Karpas-422 (cell line): ENCODE measurements around the gene RNF208. TPM values are rescaled to one million over a fixed set of nuclear protein-coding genes. Genes with fewer than 3 reads are reported as not detected.
A peak's percentile ranks its signal among the peaks of the same experiment; 100 is the strongest.

Experiments used
- DNase-seq: peaks from one replicate; pipeline ENCODE4 v3.0.0-alpha.2; 2015
- H2AFZ ChIP-seq: fragments of 200-600 bp; sonication (generic); 2 replicates; pipeline ENCODE4 v1.6.1; 2014; ENCODE audit warnings: antibody characterized with exemption, low read length, mixed read lengths
- H3K27ac ChIP-seq: fragments of 200-600 bp; sonication (generic); 2 replicates; pipeline ENCODE4 v1.5.1; 2014; ENCODE audit warnings: mild to moderate bottlenecking, low read length, moderate library complexity
- H3K27me3 ChIP-seq: fragments of 200-600 bp; sonication (generic); 2 replicates; pipeline ENCODE4 v1.6.1; 2014; ENCODE audit warnings: low read length, mixed read lengths
- H3K36me3 ChIP-seq: fragments of 200-600 bp; sonication (generic); 2 replicates; pipeline ENCODE4 v1.6.1; 2014; ENCODE audit warnings: low read length, mixed read lengths; ENCODE audit not compliant: insufficient read depth
- H3K4me1 ChIP-seq: fragments of 200-600 bp; sonication (generic); 2 replicates; pipeline ENCODE4 v1.6.1; 2014; ENCODE audit warnings: mild to moderate bottlenecking, low read length, mixed read lengths
- H3K4me2 ChIP-seq: fragments of 200-600 bp; sonication (generic); 2 replicates; pipeline ENCODE4 v1.6.1; 2014; ENCODE audit warnings: low read length, low read depth, mild to moderate bottlenecking; ENCODE audit not compliant: poor library complexity, severe bottlenecking
- H3K4me3 ChIP-seq: fragments of 200-600 bp; sonication (generic); 2 replicates; pipeline ENCODE4 v1.5.1; 2014; ENCODE audit warnings: mild to moderate bottlenecking, antibody characterized with exemption, low read length, mixed read lengths
- H3K79me2 ChIP-seq: fragments of 200-600 bp; sonication (generic); 2 replicates; pipeline ENCODE4 v1.6.1; 2014; ENCODE audit warnings: mild to moderate bottlenecking, low read length, mixed read lengths
- H3K9ac ChIP-seq: fragments of 200-600 bp; sonication (generic); 2 replicates; pipeline ENCODE4 v1.6.0; 2014; ENCODE audit warnings: low read length
- H3K9me2 ChIP-seq: fragments of 200-600 bp; sonication (generic), shearing (Covaris generic); replicated peaks from 2 replicates; pipeline ENCODE4 v1.6.0; 2014; ENCODE audit warnings: mild to moderate bottlenecking, low read length, moderate library complexity; ENCODE audit not compliant: insufficient read depth
- H3K9me3 ChIP-seq: fragments of 300-700, 200-600 bp; sonication (generic); 2 replicates; pipeline ENCODE4 v1.6.1; 2014; ENCODE audit warnings: low read length, mixed read lengths
- H4K20me1 ChIP-seq: fragments of 200-600 bp; sonication (generic); 2 replicates; pipeline ENCODE4 v1.6.1; 2014; ENCODE audit warnings: mild to moderate bottlenecking, antibody characterized with exemption, low read length, low read depth; ENCODE audit not compliant: insufficient read depth
- total RNA-seq: library from RNA; depleted of rRNA; stranded (reverse); fragments of >200 nt; shearing (Covaris generic); gene quantifications from 2 replicates; pipeline ENCODE4 v1.2.3, GENCODE V29; 2014; ENCODE audit warnings: low replicate concordance

RNF208 gene
- total RNA-seq, 1 experiment from 2014 or later: 0.26 TPM

- H3K79me2 ChIP-seq: peaks cover 66% of the 10 kb centered on the region
- H3K27me3 ChIP-seq: no peaks in the 10 kb centered on the region
- peak overlapping the region; percentile 87 for H3K4me2 ChIP-seq
- peaks cover 5% of the 10 kb centered on the region; the same call in 1 of the 2 replicates for H4K20me1 ChIP-seq
- no peak overlapping the region for H2AFZ ChIP-seq
- H3K9me3 ChIP-seq: no peaks in the 10 kb centered on the region
- no peaks in the 10 kb centered on the region for H3K9me2 ChIP-seq
- DNase-seq: peak; percentile 39
- peak overlapping the region; percentile 67 for H3K4me3 ChIP-seq
- H3K4me1 ChIP-seq: peaks cover 54% of the 10 kb centered on the region
- peak overlapping the region; percentile 73 for H3K9ac ChIP-seq
- H3K27ac ChIP-seq: no peak overlapping the region
- no peaks in the 10 kb centered on the region for H3K36me3 ChIP-seq
Observed at GRCh38 chr9:137198902-137199283, 23.1 kb downstream of the RNF208 start.

- peak overlapping the region; percentile 67; the same call in 1 of the 2 replicates for H3K4me3 ChIP-seq
- H3K79me2 ChIP-seq: peaks cover 60% of the 10 kb centered on the region
- H3K9ac ChIP-seq: peak overlapping the region; percentile 73
- H3K9me3 ChIP-seq: no peaks in the 10 kb centered on the region
- H4K20me1 ChIP-seq: peaks cover 5% of the 10 kb centered on the region; the same call in 1 of the 2 replicates
- peak; percentile 39 for DNase-seq
- no peak overlapping the region for H3K27ac ChIP-seq
- no peaks in the 10 kb centered on the region for H3K36me3 ChIP-seq
- peak overlapping the region; percentile 87 for H3K4me2 ChIP-seq
- H3K9me2 ChIP-seq: no peaks in the 10 kb centered on the region
- peaks cover 48% of the 10 kb centered on the region for H3K4me1 ChIP-seq
- H2AFZ ChIP-seq: no peak overlapping the region
- no peaks in the 10 kb centered on the region for H3K27me3 ChIP-seq
Observed at GRCh38 chr9:137198051-137198901, 23.8 kb downstream of the RNF208 start.

GRCh38 chr9:137195525-137196220, 26.4 kb downstream of the RNF208 start:
- H3K27ac ChIP-seq: no peak overlapping the region
- no peaks in the 10 kb centered on the region for H3K9me2 ChIP-seq
- no peak overlapping the region for H3K9ac ChIP-seq
- H3K4me2 ChIP-seq: no peak overlapping the region
- H3K4me1 ChIP-seq: peaks cover 31% of the 10 kb centered on the region
- H3K27me3 ChIP-seq: no peaks in the 10 kb centered on the region
- DNase-seq: no peak
- H3K79me2 ChIP-seq: peaks cover 48% of the 10 kb centered on the region
- H3K4me3 ChIP-seq: no peak overlapping the region
- no peak overlapping the region for H2AFZ ChIP-seq
- H3K9me3 ChIP-seq: no peaks in the 10 kb centered on the region
- no peaks in the 10 kb centered on the region for H3K36me3 ChIP-seq
- H4K20me1 ChIP-seq: peaks cover 5% of the 10 kb centered on the region; the same call in 1 of the 2 replicates

GRCh38 chr9:137194909-137195308, 27.1 kb downstream of the RNF208 start:
- peaks cover 11% of the 10 kb centered on the region; the same call in 1 of the 2 replicates for H4K20me1 ChIP-seq
- peaks cover 56% of the 10 kb centered on the region for H3K79me2 ChIP-seq

GRCh38 chr9:137194388-137194787, 27.7 kb downstream of the RNF208 start:
- H3K4me1 ChIP-seq: peaks cover 39% of the 10 kb centered on the region
- H3K9me3 ChIP-seq: no peaks in the 10 kb centered on the region
- no peak overlapping the region for H3K4me2 ChIP-seq
- H4K20me1 ChIP-seq: peaks cover 16% of the 10 kb centered on the region; the same call in 1 of the 2 replicates
- H3K9ac ChIP-seq: no peak overlapping the region
- no peaks in the 10 kb centered on the region for H3K36me3 ChIP-seq
- no peak overlapping the region for H2AFZ ChIP-seq
- H3K79me2 ChIP-seq: peaks cover 56% of the 10 kb centered on the region
- no peak for DNase-seq
- no peaks in the 10 kb centered on the region for H3K9me2 ChIP-seq
- no peaks in the 10 kb centered on the region for H3K27me3 ChIP-seq
- no peak overlapping the region for H3K4me3 ChIP-seq
- H3K27ac ChIP-seq: no peak overlapping the region

More at GRCh38 chr9:137194909-137195308, 27.1 kb downstream of the RNF208 start:
- no peaks in the 10 kb centered on the region for H3K27me3 ChIP-seq
- DNase-seq: no peak
- no peak overlapping the region for H3K4me3 ChIP-seq
- H3K9ac ChIP-seq: no peak overlapping the region
- no peaks in the 10 kb centered on the region for H3K36me3 ChIP-seq
- no peaks in the 10 kb centered on the region for H3K9me2 ChIP-seq
- no peak overlapping the region for H2AFZ ChIP-seq
- no peaks in the 10 kb centered on the region for H3K9me3 ChIP-seq
- no peak overlapping the region for H3K27ac ChIP-seq
- peaks cover 39% of the 10 kb centered on the region for H3K4me1 ChIP-seq
- H3K4me2 ChIP-seq: no peak overlapping the region

GRCh38 chr9:137193771-137194170, 28.3 kb downstream of the RNF208 start:
- Histone ChIP-seq H3K36me3 (no peaks in the 10 kb centered on the region), H3K27me3 (no peaks in the 10 kb centered on the region), H3K9me3 (no peaks in the 10 kb centered on the region), H3K9me2 (no peaks in the 10 kb centered on the region), H4K20me1 (peaks cover 19% of the 10 kb centered on the region; the same call in 1 of the 2 replicates), H3K9ac (no peak overlapping the region), H3K27ac (no peak overlapping the region), H3K79me2 (peaks cover 50% of the 10 kb centered on the region), H3K4me3 (no peak overlapping the region), H3K4me2 (no peak overlapping the region), H2AFZ (no peak overlapping the region), H3K4me1 (peaks cover 34% of the 10 kb centered on the region)
- no peak for DNase-seq

GRCh38 chr9:137192859-137193258, 29.2 kb downstream of the RNF208 start:
- no peaks in the 10 kb centered on the region for H3K36me3 ChIP-seq
- peaks cover 45% of the 10 kb centered on the region for H3K79me2 ChIP-seq
- no peaks in the 10 kb centered on the region for H3K27me3 ChIP-seq
- no peaks in the 10 kb centered on the region for H3K9me3 ChIP-seq
- no peak overlapping the region for H3K27ac ChIP-seq
- H3K4me2 ChIP-seq: no peak overlapping the region
- H3K4me1 ChIP-seq: peaks cover 25% of the 10 kb centered on the region
- DNase-seq: no peak
- H4K20me1 ChIP-seq: peaks cover 20% of the 10 kb centered on the region; the same call in 1 of the 2 replicates
- H2AFZ ChIP-seq: no peak overlapping the region
- no peak overlapping the region for H3K9ac ChIP-seq
- no peaks in the 10 kb centered on the region for H3K9me2 ChIP-seq
- no peak overlapping the region for H3K4me3 ChIP-seq

- Histone ChIP-seq H3K4me1 (peaks cover 25% of the 10 kb centered on the region), H3K4me3 (no peak overlapping the region), H3K79me2 (peaks cover 45% of the 10 kb centered on the region), H3K9ac (no peak overlapping the region), H4K20me1 (peaks cover 24% of the 10 kb centered on the region), H3K9me3 (no peaks in the 10 kb centered on the region), H3K36me3 (no peaks in the 10 kb centered on the region), H3K9me2 (no peaks in the 10 kb centered on the region), H2AFZ (no peak overlapping the region), H3K4me2 (no peak overlapping the region), H3K27me3 (no peaks in the 10 kb centered on the region), H3K27ac (no peak overlapping the region)
- no peak for DNase-seq
Observed at GRCh38 chr9:137192448-137192780, 29.6 kb downstream of the RNF208 start.
